ENCODE measurements around the gene EXD3. TPM values are rescaled to one million over a fixed set of nuclear protein-coding genes. Genes with fewer than 3 reads are reported as not detected.

The EXD3 gene
- total and polyA plus RNA-seq, 9 of the 15 experiments (the other 6 are each of a cell fraction or from before 2014, with no cell fraction given), result 0.29 to 12.5 (median 3.9) TPM

- no peak for TF ChIP-seq UBTF (IDR thresholded peaks at IDR 0.05; ENCODE audit: borderline replicate concordance in 1 of 2, low read depth in 2 of 2, low read length in 2 of 2)
- TF ChIP-seq ATF4 (CRISPR knock-in tag; IDR thresholded peaks at IDR 0.05), result no peak; the same call in 1 of the 2 replicates
- peak; percentile 25 for TF ChIP-seq MEIS2 (IDR thresholded peaks at IDR 0.05; ENCODE audit: partially characterized antibody)
- TF ChIP-seq ZNF311 (CRISPR knock-in tag; IDR thresholded peaks at IDR 0.05), result peak; percentile 6; the same call in 1 of the 2 replicates
- TF ChIP-seq DMBX1 (CRISPR knock-in tag; IDR thresholded peaks at IDR 0.05; ENCODE audit: borderline replicate concordance), result 0 out of 2 replicates have a peak, but pooled peaks have one; percentile 17
- no peak for TF ChIP-seq STAG1 (CRISPR knock-in tag; IDR thresholded peaks at IDR 0.05; ENCODE audit: borderline replicate concordance)
- peak; percentile 95 for TF ChIP-seq THRB (CRISPR knock-in tag; conservative IDR thresholded peaks at IDR 0.05)
- TF ChIP-seq GMEB1 (CRISPR knock-in tag; IDR thresholded peaks at IDR 0.05), result no peak
- TF ChIP-seq RBM14 (IDR thresholded peaks at IDR 0.05; ENCODE audit: borderline replicate concordance, insufficient read depth, low read depth, low read length), result no peak
- no peak for TF ChIP-seq TAF9B (IDR thresholded peaks at IDR 0.05; ENCODE audit: partially characterized antibody)
- TF ChIP-seq HBP1 (CRISPR knock-in tag; IDR thresholded peaks at IDR 0.05), result peak; percentile 90; the same call in 1 of the 2 replicates
Observed at GRCh38 chr9:137268538-137269201, 154.3 kb downstream of the EXD3 start (continued).
